LNCaP clone FGC (cell line): ENCODE results near the gene STRIP1.
A peak's percentile ranks its signal among the peaks of the same experiment; 100 is the strongest.

Experiments used
- DNase-seq: peaks from one replicate; pipeline ENCODE4 v3.0.0-alpha.2; 2011; ENCODE audit warnings: low read depth
- H3K4me3 ChIP-seq: 2 replicates; pipeline ENCODE4 v1.5.1; 2011; ENCODE audit warnings: mild to moderate bottlenecking, low read depth, low read length, control low read depth
- TF ChIP-seq, protein P1 (sequence below): IDR thresholded peaks from 2 replicates; pipeline ENCODE4 v1.5.1; 2012; ENCODE audit warnings: mild to moderate bottlenecking; ENCODE audit not compliant: control insufficient read depth, insufficient read depth; ENCODE audit errors: extremely low read depth

Gene STRIP1

DNA sequence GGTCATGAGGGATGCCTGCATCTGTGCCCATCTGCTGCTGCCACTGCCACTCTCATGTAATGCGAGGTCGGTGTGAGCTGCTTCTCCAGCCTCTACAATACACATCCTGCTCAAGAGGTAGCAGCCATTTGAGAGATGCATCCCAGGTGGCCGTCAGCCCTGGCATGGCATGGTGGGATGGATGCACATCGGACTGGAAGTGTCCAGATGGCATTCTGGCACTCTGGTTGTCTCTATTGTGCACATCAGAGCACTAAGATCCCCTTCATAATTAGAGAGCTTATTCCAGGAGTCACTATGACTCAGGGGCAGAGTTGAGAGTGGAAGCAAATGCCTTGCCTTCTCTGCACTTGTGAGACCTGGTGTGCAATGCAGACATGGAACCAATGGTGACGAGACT, 3.8 kb downstream of the STRIP1 start:
- TF ChIP-seq, protein P1, sequence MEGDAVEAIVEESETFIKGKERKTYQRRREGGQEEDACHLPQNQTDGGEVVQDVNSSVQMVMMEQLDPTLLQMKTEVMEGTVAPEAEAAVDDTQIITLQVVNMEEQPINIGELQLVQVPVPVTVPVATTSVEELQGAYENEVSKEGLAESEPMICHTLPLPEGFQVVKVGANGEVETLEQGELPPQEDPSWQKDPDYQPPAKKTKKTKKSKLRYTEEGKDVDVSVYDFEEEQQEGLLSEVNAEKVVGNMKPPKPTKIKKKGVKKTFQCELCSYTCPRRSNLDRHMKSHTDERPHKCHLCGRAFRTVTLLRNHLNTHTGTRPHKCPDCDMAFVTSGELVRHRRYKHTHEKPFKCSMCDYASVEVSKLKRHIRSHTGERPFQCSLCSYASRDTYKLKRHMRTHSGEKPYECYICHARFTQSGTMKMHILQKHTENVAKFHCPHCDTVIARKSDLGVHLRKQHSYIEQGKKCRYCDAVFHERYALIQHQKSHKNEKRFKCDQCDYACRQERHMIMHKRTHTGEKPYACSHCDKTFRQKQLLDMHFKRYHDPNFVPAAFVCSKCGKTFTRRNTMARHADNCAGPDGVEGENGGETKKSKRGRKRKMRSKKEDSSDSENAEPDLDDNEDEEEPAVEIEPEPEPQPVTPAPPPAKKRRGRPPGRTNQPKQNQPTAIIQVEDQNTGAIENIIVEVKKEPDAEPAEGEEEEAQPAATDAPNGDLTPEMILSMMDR = no peak
- DNase-seq = no peak
- H3K4me3 ChIP-seq = no peak overlapping the region

DNA sequence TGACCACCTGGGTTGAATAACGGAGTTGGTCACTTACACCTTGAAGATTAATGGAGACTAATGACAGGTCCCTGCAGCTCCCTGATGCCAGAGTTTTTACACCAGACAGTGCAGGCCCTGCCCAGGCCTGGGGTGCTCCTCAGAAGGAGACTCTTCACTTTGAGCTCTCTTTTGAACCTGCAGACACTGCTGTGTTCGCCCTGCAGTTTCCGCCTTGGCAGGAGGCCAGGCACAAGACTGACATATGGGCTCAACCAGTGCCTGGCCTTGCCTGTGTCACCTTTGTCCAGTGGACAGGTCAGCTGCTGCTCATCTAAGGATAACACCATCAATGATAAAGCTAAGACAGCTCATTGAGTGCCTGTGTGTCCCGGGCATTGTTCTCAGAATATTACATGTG, 5.2 kb downstream of the STRIP1 start:
- TF ChIP-seq, protein P1 = no peak
- H3K4me3 ChIP-seq = no peak overlapping the region
- DNase-seq = no peak

- no peak overlapping the region for H3K4me3 ChIP-seq
- TF ChIP-seq, protein P1 = no peak
- DNase-seq = no peak
These were observed 6.1 kb downstream of the STRIP1 start for GRCh38 chr1:110040548-110040947.

GRCh38 chr1:110043016-110043415, 8.6 kb downstream of the STRIP1 start:
- H3K4me3 ChIP-seq = no peak overlapping the region
- DNase-seq = no peak
- TF ChIP-seq, protein P1 = no peak

- TF ChIP-seq, protein P1 = peak; percentile 45
- H3K4me3 ChIP-seq = no peak overlapping the region
- DNase-seq = no peak
These were observed 13.0 kb downstream of the STRIP1 start for GRCh38 chr1:110047463-110047862.

- DNase-seq = no peak
- TF ChIP-seq, protein P1 = no peak
- H3K4me3 ChIP-seq = no peak overlapping the region
These were observed 13.8 kb downstream of the STRIP1 start for GRCh38 chr1:110048240-110048639.

GRCh38 chr1:110048923-110049601, 14.6 kb downstream of the STRIP1 start:
- DNase-seq = peak; percentile 86

More at GRCh38 chr1:110048923-110049601, 14.6 kb downstream of the STRIP1 start:
- no peak overlapping the region for H3K4me3 ChIP-seq
- TF ChIP-seq, protein P1 = no peak
